ENCODE data around the gene SBSN. TPM values are rescaled to one million over a fixed set of nuclear protein-coding genes. Genes with fewer than 3 reads are reported as not detected.

The SBSN gene
- total and polyA plus RNA-seq, 8 donors, result 0.15 to 0.16 TPM; not detected in 6

DNA sequence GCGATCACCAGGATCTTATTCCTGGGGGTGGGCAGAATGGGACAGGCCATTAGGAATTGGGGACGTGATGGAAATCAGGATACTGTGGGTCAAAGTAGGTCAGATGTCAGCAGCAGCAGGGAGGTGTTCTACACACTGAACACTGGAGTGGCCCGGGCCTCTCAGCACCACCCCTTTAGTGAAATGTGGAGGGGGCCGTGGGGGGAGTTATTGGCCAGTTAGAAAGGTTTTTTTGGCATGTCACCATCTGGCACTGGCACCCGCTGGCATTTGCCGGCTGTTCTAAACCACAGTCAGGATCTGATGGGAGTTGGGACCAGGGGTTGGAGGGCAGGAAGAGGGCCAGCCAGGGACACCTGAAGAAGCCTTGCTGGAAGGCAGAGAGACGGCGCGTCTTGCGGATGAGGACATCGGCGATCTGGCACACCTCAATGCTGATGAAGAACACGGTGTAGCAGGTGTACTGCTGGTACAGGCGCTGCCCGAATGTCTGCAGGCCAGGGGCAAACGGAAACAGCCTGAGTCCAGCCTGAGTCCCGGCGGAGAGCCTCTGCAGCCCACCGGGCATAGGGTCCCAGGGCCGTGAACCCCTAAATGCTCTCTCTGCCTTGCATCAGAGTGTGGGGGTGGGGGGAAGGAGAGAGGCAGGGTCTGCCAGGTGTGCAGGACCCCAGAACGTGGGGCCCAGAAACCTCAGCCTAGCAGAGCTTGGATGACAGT is 23.1 kb upstream of the SBSN start:
- Histone ChIP-seq H3K9me3 (no peaks in the 10 kb centered on the region), H3K36me3 (no peaks in the 10 kb centered on the region), H3K4me1 (peaks cover 0 to 9% (median 4%) of the 10 kb centered on the region in 3 donors), H3K27ac (no peak overlapping the region), H3K4me3 (no peak overlapping the region), H3K27me3 (no peaks in the 10 kb centered on the region)
- 66% methylated on average over 21 of the region's 21 CpGs for WGBS, 2 donors
- DNase-seq, result peak in 1 of 6 donors; percentile 44
- no peak for TF ChIP-seq CTCF (IDR thresholded peaks at IDR 0.05)
- intact Hi-C loops (cut with DNase I), result no loop called here
- FAIRE-seq, result no peak
- no peak for ATAC-seq

DNA sequence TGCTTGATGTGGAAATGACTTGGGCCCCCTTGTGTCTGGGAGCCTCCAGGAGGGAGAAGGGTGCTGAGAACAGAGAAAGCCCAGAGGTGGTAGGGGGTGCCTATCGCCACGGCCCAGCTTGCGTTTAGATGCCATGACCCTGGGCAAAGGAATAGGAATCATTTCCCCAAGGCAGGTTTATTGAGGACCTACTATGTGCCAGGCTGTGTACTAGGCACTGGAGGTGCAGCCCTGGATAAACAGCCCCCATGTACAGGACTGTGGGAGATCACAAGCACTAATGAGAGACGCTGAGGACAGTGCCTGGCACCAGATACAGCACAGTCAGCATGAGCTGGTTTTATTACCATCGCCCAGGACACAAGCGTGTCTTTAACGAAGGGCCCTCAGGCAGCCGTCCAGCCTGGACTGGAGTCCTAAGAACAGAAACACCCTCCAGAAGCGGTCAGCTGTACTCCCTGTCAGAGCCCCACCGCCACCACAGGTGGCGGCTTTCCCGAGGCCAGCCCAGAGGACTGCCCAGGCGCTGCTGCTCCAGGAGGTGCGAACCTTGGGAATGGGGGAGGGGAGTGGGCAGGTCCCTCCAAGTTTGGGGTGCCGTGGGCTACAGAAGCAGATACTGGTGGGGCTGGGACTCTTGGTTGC is 21.9 kb upstream of the SBSN start:
- intact Hi-C loops (cut with DNase I), result loop anchor here in 2 of 3 donors (5.0 to 10.0 kb wide), 3 partner anchors 37 to 175 kb away; partner anchors contain the start of gene PMIS2 (in 1 of the 2)
- peak in 5 of 6 donors; percentile 80 to 93 (median 86) for DNase-seq

DNA sequence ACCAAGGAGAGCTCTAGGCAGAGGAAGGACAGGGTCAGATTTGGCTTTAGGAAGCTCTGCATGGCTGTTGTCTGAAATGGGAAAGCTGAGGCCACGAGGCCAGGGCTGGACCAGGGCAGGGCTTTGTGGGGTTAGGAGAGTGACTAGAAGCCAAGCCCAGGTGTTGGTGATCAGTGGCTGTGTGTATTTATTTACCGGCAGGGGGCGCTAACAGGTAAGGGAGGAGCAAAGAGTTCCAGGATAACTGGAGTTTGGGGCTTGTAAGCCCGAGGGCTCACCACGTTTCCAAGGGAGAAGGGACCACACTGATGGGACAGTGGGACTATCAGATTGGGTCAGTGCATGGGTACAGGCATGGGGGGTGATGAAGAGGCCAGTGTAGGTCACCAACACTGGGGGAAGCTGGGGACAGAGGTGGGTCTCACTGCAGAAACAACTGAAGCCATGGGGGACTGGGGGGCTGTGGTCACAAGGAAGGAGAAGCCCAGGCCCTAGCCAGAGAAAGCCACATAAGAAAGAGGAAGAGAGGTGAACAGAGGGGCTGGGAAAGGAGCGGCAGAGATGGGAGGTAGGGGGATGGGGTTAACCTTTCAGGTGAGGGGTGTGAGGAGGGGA is 21.2 kb upstream of the SBSN start:
- intact Hi-C loops (cut with DNase I), result loop anchor here in 2 of 3 donors (5.0 to 10.0 kb wide), 3 partner anchors 38 to 176 kb away; partner anchors contain the start of gene PMIS2 (in 1 of the 2)
- TF ChIP-seq CTCF (IDR thresholded peaks at IDR 0.05), result peak; percentile 57 to 89 (median 82)
- H3K9me3 ChIP-seq, result no peaks in the 10 kb centered on the region
- H3K27me3 ChIP-seq, result no peaks in the 10 kb centered on the region
- WGBS, 2 donors, result 14 to 15% methylated on average over 6 of the region's 6 CpGs
- no peak for FAIRE-seq
- no peak overlapping the region for H3K4me3 ChIP-seq
- peak in 3 of 6 donors; percentile 67 to 76 (median 72) for DNase-seq
- no peak overlapping the region for H3K27ac ChIP-seq
- peaks cover 0 to 16% (median 4%) of the 10 kb centered on the region in 3 donors for H3K4me1 ChIP-seq
- peak; percentile 51 to 67 (median 62) for ATAC-seq
- no peaks in the 10 kb centered on the region for H3K36me3 ChIP-seq

More for the DNA sequence above, 21.9 kb upstream of the SBSN start:
- Histone ChIP-seq H3K27ac (peak overlapping the region in 2 of 4 donors; percentile 31 to 53), H3K9me3 (no peaks in the 10 kb centered on the region), H3K4me3 (no peak overlapping the region), H3K36me3 (no peaks in the 10 kb centered on the region), H3K4me1 (peaks cover 0 to 12% (median 4%) of the 10 kb centered on the region in 3 donors), H3K27me3 (no peaks in the 10 kb centered on the region)
- 40 to 48% methylated on average over 15 of the region's 15 CpGs for WGBS, 2 donors
- ATAC-seq (peak; percentile 69 to 77 (median 72)), FAIRE-seq (no peak)
- no peak for TF ChIP-seq CTCF (IDR thresholded peaks at IDR 0.05)

DNA sequence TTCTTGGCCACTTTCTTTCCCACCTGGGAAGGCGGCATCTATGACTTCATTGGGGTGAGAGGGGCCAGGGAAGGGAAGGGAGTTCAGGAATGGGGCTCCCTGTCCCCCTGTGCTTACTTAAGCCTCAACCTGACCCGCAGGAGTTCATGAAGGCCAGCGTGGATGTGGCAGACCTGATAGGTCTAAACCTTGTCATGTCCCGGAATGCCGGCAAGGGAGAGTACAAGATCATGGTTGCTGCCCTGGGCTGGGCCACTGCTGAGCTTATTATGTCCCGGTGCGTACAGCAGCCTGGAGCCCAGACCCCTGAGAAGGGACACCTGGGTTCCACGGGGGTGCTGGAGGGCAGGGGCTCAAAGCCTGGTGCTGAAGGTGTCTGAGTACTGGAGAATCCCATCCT is 18.4 kb upstream of the SBSN start:
- peak overlapping the region in 3 of 4 donors; percentile 73 to 99 (median 90) for H3K4me3 ChIP-seq
- FAIRE-seq (no peak), ATAC-seq (no peak), DNase-seq (no peak)
- intact Hi-C loops (cut with DNase I), result loop anchor here in 2 of 3 donors (5.0 to 10.0 kb wide), 3 partner anchors 41 to 178 kb away; partner anchors contain the start of gene PMIS2 (in 1 of the 2)
- no peaks in the 10 kb centered on the region for H3K27me3 ChIP-seq
- TF ChIP-seq CTCF (IDR thresholded peaks at IDR 0.05), result no peak
- WGBS, 2 donors, result 48 to 51% methylated on average over 8 of the region's 8 CpGs
- no peak overlapping the region for H3K27ac ChIP-seq
- peaks cover 0 to 17% (median 4%) of the 10 kb centered on the region in 3 donors for H3K4me1 ChIP-seq
- no peaks in the 10 kb centered on the region for H3K36me3 ChIP-seq
- no peaks in the 10 kb centered on the region for H3K9me3 ChIP-seq

Measured in pancreas (tissue), 10 donors.